ENCODE results near the gene GPBP1. TPM values are rescaled to one million over a fixed set of nuclear protein-coding genes. Genes with fewer than 3 reads are reported as not detected.
"Not testable (repeated sequence)": the region's sequence is repeated elsewhere in the genome, so short reads cannot be mapped to it uniquely, and the experiment has no call there.

Gene GPBP1
- total RNA-seq, 2 donors from 2014 or later, result 46.5 to 73.8 TPM

DNA sequence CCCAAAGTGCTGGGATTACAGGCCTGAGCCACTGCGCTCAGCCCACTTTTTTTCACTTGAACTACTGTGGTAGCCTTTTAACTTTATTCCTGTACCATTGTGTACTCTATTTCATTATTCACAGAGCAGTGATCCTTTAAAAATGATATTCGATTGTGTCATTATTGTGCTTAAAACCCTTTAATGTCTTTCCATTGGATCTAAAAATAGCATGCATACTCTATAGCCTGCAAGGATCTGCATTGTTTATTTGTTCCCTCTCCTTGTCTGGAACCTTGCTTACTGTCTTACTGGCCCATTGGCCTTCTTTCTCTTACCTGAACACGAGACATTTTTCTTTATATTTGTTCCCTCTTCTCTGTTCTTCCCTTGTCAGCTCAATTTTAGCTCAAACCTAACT, 15.7 kb downstream of the GPBP1 start:
- H3K4me1 ChIP-seq, result no peaks in the 10 kb centered on the region

DNA sequence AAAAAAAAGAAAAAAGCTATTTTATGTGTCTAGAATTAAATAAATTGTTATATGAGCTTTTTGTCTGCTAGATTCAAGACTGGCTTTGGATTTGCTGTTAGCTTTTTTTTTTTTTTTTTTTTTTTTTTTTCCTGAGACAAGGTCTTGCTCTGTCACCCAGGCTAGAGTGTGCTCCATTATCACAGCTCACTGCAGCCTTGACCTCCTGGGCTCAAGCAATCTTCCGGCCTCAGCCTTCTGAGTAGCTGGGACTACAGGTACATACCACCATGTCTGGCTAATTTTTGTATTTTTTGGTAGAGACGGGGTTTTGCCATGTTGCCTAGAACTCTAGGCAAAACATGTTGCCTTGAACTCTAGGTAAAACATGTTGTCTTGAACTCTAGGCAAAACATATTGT, 16.7 kb downstream of the GPBP1 start:
- intact Hi-C loops (cut with DNase I), result no loop called here
- Histone ChIP-seq H3K4me3 (no peak overlapping the region), H3K9ac (ENCODE audit: low read depth in 2 of 2, low read length in 2 of 2) (no peak overlapping the region), H3K4me1 (no peaks in the 10 kb centered on the region), H3K27me3 (no peaks in the 10 kb centered on the region), H3K36me3 (no peaks in the 10 kb centered on the region), H3K9me3 (no peaks in the 10 kb centered on the region), H3K27ac (no peak overlapping the region)
- TF ChIP-seq, protein P1, sequence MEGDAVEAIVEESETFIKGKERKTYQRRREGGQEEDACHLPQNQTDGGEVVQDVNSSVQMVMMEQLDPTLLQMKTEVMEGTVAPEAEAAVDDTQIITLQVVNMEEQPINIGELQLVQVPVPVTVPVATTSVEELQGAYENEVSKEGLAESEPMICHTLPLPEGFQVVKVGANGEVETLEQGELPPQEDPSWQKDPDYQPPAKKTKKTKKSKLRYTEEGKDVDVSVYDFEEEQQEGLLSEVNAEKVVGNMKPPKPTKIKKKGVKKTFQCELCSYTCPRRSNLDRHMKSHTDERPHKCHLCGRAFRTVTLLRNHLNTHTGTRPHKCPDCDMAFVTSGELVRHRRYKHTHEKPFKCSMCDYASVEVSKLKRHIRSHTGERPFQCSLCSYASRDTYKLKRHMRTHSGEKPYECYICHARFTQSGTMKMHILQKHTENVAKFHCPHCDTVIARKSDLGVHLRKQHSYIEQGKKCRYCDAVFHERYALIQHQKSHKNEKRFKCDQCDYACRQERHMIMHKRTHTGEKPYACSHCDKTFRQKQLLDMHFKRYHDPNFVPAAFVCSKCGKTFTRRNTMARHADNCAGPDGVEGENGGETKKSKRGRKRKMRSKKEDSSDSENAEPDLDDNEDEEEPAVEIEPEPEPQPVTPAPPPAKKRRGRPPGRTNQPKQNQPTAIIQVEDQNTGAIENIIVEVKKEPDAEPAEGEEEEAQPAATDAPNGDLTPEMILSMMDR (IDR thresholded peaks at IDR 0.05), result no peak
- no peak for DNase-seq

More for the DNA sequence above, 15.7 kb downstream of the GPBP1 start:
- TF ChIP-seq, protein P1 (IDR thresholded peaks at IDR 0.05), result no peak
- H3K4me3 ChIP-seq, result no peak overlapping the region
- H3K9me3 ChIP-seq, result no peaks in the 10 kb centered on the region
- intact Hi-C loops (cut with DNase I), result no loop called here
- H3K27me3 ChIP-seq, result no peaks in the 10 kb centered on the region
- no peak overlapping the region for H3K27ac ChIP-seq
- H3K36me3 ChIP-seq, result no peaks in the 10 kb centered on the region
- H3K9ac ChIP-seq (ENCODE audit: low read depth in 2 of 2, low read length in 2 of 2), result no peak overlapping the region
- DNase-seq, result no peak

DNA sequence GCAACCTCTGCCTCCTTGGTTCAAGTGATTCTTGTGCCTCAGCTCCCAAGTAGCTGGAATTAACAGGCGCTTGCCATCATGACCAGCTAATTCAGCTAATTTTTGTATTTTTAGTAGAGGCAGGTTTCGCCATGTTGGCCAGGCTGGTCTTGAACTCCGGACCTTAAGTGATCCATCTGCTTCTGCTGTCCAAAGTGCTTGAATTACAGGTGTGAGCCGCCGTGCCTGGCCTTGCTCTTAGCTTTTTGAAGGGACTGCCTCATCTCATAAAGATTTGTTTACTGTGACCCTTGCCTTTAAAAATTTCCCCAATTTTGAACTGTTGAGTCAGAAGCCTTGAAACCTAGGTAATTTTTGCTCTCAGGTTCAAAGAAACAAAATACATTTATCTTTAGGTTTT, 17.3 kb downstream of the GPBP1 start:
- no peaks in the 10 kb centered on the region for H3K27me3 ChIP-seq
- DNase-seq, result no peak
- intact Hi-C loops (cut with DNase I), result no loop called here
- TF ChIP-seq, protein P1 (IDR thresholded peaks at IDR 0.05), result no peak
- no peaks in the 10 kb centered on the region for H3K9me3 ChIP-seq
- H3K4me3 ChIP-seq, result no peak overlapping the region
- no peaks in the 10 kb centered on the region for H3K36me3 ChIP-seq
- no peak overlapping the region for H3K27ac ChIP-seq
- H3K4me1 ChIP-seq, result no peaks in the 10 kb centered on the region
- H3K9ac ChIP-seq (ENCODE audit: low read depth in 2 of 2, low read length in 2 of 2), result no peak overlapping the region

DNA sequence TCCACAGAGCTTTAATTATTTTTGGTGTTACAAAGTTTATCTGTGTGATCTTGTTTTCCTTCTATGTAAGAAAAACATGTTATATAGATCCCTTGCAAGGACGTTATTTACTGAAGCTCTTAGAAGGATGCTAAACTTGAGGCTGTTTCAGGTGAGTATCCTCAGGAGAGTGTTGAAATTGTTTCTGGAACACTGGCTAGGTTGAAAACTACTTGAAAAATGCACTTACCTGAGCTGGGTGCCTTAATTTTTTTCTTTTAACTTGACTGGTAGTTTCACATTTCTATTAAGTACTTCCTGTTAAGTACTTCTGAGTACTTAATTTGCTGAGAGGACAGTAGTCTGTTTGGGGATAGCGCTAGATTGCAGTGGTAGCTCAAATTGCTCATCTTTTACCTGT, 18.1 kb downstream of the GPBP1 start:
- Histone ChIP-seq H3K9me3 (no peaks in the 10 kb centered on the region), H3K27me3 (no peaks in the 10 kb centered on the region), H3K4me3 (no peak overlapping the region), H3K36me3 (no peaks in the 10 kb centered on the region), H3K9ac (ENCODE audit: low read depth in 2 of 2, low read length in 2 of 2) (no peak overlapping the region), H3K27ac (no peak overlapping the region), H3K4me1 (no peaks in the 10 kb centered on the region)
- intact Hi-C loops (cut with DNase I), result no loop called here
- no peak for DNase-seq
- TF ChIP-seq, protein P1 (IDR thresholded peaks at IDR 0.05), result no peak

DNA sequence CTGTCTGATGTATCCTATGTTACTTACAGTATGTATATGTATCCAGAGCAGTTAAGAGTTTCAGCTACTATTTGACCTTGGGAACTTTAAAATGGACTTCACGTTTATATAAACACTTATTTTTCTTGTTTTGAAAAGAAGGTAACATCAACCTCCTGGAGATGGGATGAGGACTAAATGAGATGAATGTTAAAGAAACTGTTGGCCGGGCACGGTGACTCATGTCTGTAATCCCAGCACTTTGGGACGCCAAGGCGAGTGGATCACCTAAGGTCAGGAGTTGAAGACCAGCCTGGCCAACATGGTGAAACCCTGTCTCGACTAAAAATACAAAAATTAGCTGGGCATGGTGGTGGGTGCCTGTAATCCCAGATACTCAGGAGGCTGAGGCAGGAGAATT, 19.0 kb downstream of the GPBP1 start:
- H3K9ac ChIP-seq (ENCODE audit: low read depth in 2 of 2, low read length in 2 of 2); H3K4me1 ChIP-seq; DNase-seq; H3K27me3 ChIP-seq; intact Hi-C loops (cut with DNase I); H3K36me3 ChIP-seq; H3K4me3 ChIP-seq; H3K9me3 ChIP-seq; H3K27ac ChIP-seq: not testable (repeated sequence)

DNA sequence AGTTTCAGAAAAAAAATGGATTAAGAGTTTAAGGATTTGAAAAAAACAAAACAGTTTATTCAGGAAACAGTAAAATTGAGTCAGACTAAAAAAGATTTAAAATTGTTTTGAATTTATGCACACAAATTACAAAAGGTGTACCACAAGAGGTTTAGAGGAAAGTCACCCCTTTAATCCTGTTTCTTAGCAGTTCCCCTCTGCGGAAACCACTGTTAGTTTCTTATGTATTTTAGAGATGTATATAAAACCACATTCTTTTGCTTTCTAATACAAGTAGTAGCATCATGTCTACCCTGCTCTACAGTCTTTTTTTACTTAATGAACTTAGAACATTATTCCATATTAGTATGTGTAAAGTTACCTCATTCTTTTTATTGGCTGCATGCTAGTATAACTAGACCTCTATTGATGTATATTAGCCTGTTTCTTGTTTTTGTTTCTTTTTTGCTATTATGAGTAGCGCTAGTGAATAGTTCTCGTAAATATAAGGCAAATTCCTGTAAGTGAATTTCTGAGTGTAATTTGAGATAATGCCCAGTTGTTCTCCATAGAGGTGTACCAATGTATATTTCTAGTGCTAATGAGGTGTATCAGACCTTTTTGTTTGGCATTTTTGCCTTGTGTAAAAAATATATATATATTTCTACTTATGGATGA, 20.0 kb downstream of the GPBP1 start:
- no peaks in the 10 kb centered on the region for H3K4me1 ChIP-seq
- intact Hi-C loops (cut with DNase I), result no loop called here
- no peak overlapping the region for H3K4me3 ChIP-seq
- no peak overlapping the region for H3K27ac ChIP-seq
- DNase-seq, result no peak
- no peaks in the 10 kb centered on the region for H3K36me3 ChIP-seq
- H3K27me3 ChIP-seq, result no peaks in the 10 kb centered on the region
- H3K9ac ChIP-seq (ENCODE audit: low read depth in 2 of 2, low read length in 2 of 2), result no peak overlapping the region
- TF ChIP-seq, protein P1 (IDR thresholded peaks at IDR 0.05), result no peak
- H3K9me3 ChIP-seq, result no peaks in the 10 kb centered on the region
